Measurements from ENCODE around the gene WWC1. TPM values are rescaled to one million over a fixed set of nuclear protein-coding genes. Genes with fewer than 3 reads are reported as not detected.

Gene WWC1
- total RNA-seq, 1 experiment from 2014 or later: 38.3 TPM

- Histone ChIP-seq H3K9me3 (no peaks in the 10 kb centered on the region), H3K27me3 (no peaks in the 10 kb centered on the region), H3K36me3 (peaks cover 18% of the 10 kb centered on the region), H3K4me3 (no peak overlapping the region)
- no peak for DNase-seq
Observed at GRCh38 chr5:168400429-168401220, 109.2 kb downstream of the WWC1 start.

GRCh38 chr5:168401226-168401625 is 109.8 kb downstream of the WWC1 start:
- H3K4me3 ChIP-seq: no peak overlapping the region
- no peaks in the 10 kb centered on the region for H3K9me3 ChIP-seq
- no peaks in the 10 kb centered on the region for H3K27me3 ChIP-seq
- DNase-seq: no peak
- H3K36me3 ChIP-seq: peaks cover 20% of the 10 kb centered on the region

- no peaks in the 10 kb centered on the region for H3K9me3 ChIP-seq
- no peak overlapping the region for H3K4me3 ChIP-seq
- H3K36me3 ChIP-seq: peaks cover 24% of the 10 kb centered on the region
- no peaks in the 10 kb centered on the region for H3K27me3 ChIP-seq
- no peak for DNase-seq
Observed at GRCh38 chr5:168401880-168402279, 110.4 kb downstream of the WWC1 start.

GRCh38 chr5:168404365-168404764 is 112.9 kb downstream of the WWC1 start:
- H3K4me3 ChIP-seq: no peak overlapping the region
- no peaks in the 10 kb centered on the region for H3K27me3 ChIP-seq
- peaks cover 21% of the 10 kb centered on the region for H3K36me3 ChIP-seq
- H3K9me3 ChIP-seq: no peaks in the 10 kb centered on the region
- DNase-seq: no peak

GRCh38 chr5:168407211-168407610 is 115.8 kb downstream of the WWC1 start:
- Histone ChIP-seq H3K4me3 (no peak overlapping the region), H3K36me3 (peaks cover 23% of the 10 kb centered on the region), H3K9me3 (no peaks in the 10 kb centered on the region), H3K27me3 (no peaks in the 10 kb centered on the region)
- no peak for DNase-seq

GRCh38 chr5:168408561-168409305 is 117.3 kb downstream of the WWC1 start:
- Histone ChIP-seq H3K4me3 (no peak overlapping the region), H3K9me3 (no peaks in the 10 kb centered on the region), H3K36me3 (peaks cover 30% of the 10 kb centered on the region), H3K27me3 (no peaks in the 10 kb centered on the region)
- DNase-seq: no peak

- Histone ChIP-seq H3K4me3 (no peak overlapping the region), H3K27me3 (no peaks in the 10 kb centered on the region), H3K36me3 (peaks cover 35% of the 10 kb centered on the region), H3K9me3 (no peaks in the 10 kb centered on the region)
- DNase-seq: peak; percentile 35
Observed at GRCh38 chr5:168409591-168410458, 118.4 kb downstream of the WWC1 start.

- Histone ChIP-seq H3K27me3 (no peaks in the 10 kb centered on the region), H3K9me3 (no peaks in the 10 kb centered on the region), H3K4me3 (no peak overlapping the region), H3K36me3 (peaks cover 36% of the 10 kb centered on the region)
- DNase-seq: no peak
Observed at GRCh38 chr5:168411871-168412270, 120.4 kb downstream of the WWC1 start.

- H3K4me3 ChIP-seq: no peak overlapping the region
Observed at GRCh38 chr5:168413062-168413461, 121.6 kb downstream of the WWC1 start.

GRCh38 chr5:168413596-168413995 is 122.2 kb downstream of the WWC1 start:
- peaks cover 42% of the 10 kb centered on the region for H3K36me3 ChIP-seq
- DNase-seq: no peak
- no peak overlapping the region for H3K4me3 ChIP-seq
- no peaks in the 10 kb centered on the region for H3K9me3 ChIP-seq
- no peaks in the 10 kb centered on the region for H3K27me3 ChIP-seq

More at GRCh38 chr5:168413062-168413461, 121.6 kb downstream of the WWC1 start:
- Histone ChIP-seq H3K9me3 (no peaks in the 10 kb centered on the region), H3K36me3 (peaks cover 42% of the 10 kb centered on the region), H3K27me3 (no peaks in the 10 kb centered on the region)
- DNase-seq: no peak

GRCh38 chr5:168415401-168415800 is 124.0 kb downstream of the WWC1 start:
- DNase-seq: no peak
- H3K4me3 ChIP-seq: no peak overlapping the region

GRCh38 chr5:168415971-168416370 is 124.5 kb downstream of the WWC1 start:
- no peak for DNase-seq
- no peak overlapping the region for H3K4me3 ChIP-seq
- peaks cover 38% of the 10 kb centered on the region for H3K36me3 ChIP-seq
- no peaks in the 10 kb centered on the region for H3K27me3 ChIP-seq
- H3K9me3 ChIP-seq: no peaks in the 10 kb centered on the region

More at GRCh38 chr5:168415401-168415800, 124.0 kb downstream of the WWC1 start:
- peaks cover 38% of the 10 kb centered on the region for H3K36me3 ChIP-seq
- H3K9me3 ChIP-seq: no peaks in the 10 kb centered on the region
- H3K27me3 ChIP-seq: no peaks in the 10 kb centered on the region

GRCh38 chr5:168417731-168418429 is 126.4 kb downstream of the WWC1 start:
- H3K36me3 ChIP-seq: peaks cover 29% of the 10 kb centered on the region
- no peak overlapping the region for H3K4me3 ChIP-seq
- no peaks in the 10 kb centered on the region for H3K9me3 ChIP-seq
- DNase-seq: no peak
- no peaks in the 10 kb centered on the region for H3K27me3 ChIP-seq

GRCh38 chr5:168420461-168420860 is 129.0 kb downstream of the WWC1 start:
- peaks cover 24% of the 10 kb centered on the region for H3K36me3 ChIP-seq

GRCh38 chr5:168422431-168422830 is 131.0 kb downstream of the WWC1 start:
- Histone ChIP-seq H3K4me3 (no peak overlapping the region), H3K9me3 (no peaks in the 10 kb centered on the region), H3K36me3 (peaks cover 22% of the 10 kb centered on the region), H3K27me3 (no peaks in the 10 kb centered on the region)
- no peak for DNase-seq

More at GRCh38 chr5:168420461-168420860, 129.0 kb downstream of the WWC1 start:
- DNase-seq: no peak
- H3K9me3 ChIP-seq: no peaks in the 10 kb centered on the region
- no peaks in the 10 kb centered on the region for H3K27me3 ChIP-seq
- H3K4me3 ChIP-seq: no peak overlapping the region

GRCh38 chr5:168423478-168423877 is 132.0 kb downstream of the WWC1 start:
- Histone ChIP-seq H3K4me3 (no peak overlapping the region), H3K9me3 (no peaks in the 10 kb centered on the region), H3K36me3 (peaks cover 21% of the 10 kb centered on the region)

More at GRCh38 chr5:168423478-168423877, 132.0 kb downstream of the WWC1 start:
- no peak for DNase-seq
- H3K27me3 ChIP-seq: no peaks in the 10 kb centered on the region

All from MG63 (cell line).